Measurements from ENCODE around the gene BPGM.

- TF ChIP-seq GATA3 (IDR thresholded peaks at IDR 0.05; ENCODE audit: low read depth, low read length) (no peak), GATA2 (IDR thresholded peaks at IDR 0.05; ENCODE audit: low read depth, low read length) (no peak)
Observed at GRCh38 chr7:134703782-134704181, 57.1 kb downstream of the BPGM start.
